HG03439 (cell line): Measurements from ENCODE around the gene ZFAND5.

Source experiments
- ATAC-seq: cut with Tn5 transposase; IDR thresholded peaks from one replicate; pipeline ENCODE4 v1.9.1; 2021; ENCODE audit warnings: mild to moderate bottlenecking, moderate library complexity; ENCODE audit not compliant: unreplicated experiment

Gene ZFAND5

DNA sequence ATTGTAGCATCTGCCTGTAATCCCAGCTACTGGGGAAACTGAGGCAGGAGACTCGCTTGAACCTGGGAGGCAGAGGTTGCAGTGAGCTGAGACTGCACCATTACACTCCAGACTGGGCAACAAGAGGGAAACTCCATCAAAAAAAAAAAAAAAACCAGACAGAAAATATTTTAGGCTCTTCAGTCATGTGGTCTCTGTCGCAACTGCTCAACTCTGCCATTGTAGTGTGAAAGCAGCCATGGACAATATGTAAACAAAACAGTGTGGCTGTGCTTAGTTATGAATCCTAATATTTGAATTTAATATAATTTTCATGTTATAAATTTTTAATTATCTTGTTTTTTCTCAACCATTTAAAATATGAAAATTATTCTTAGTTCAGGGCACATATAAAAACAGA is 38.4 kb downstream of the ZFAND5 start:
- no peak for ATAC-seq

DNA sequence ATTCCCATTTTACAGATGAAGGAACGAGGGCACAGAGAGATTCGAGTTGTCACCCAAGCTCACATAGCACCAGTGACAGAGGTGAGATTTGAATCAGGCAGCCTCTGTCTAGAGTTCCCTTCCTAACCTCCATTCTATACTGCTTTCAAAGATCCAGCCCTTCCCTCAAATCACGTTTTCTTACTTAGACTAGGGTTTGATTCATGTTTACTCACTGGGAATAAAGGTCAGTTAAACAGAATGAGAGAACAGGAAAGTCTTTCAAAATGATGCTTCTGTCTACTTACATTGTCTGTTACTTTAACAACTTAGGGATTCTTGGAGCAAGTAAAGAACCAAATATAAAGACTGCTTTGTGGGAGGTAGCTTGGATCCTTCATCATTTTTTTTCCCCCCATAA is 40.0 kb downstream of the ZFAND5 start:
- ATAC-seq = no peak

DNA sequence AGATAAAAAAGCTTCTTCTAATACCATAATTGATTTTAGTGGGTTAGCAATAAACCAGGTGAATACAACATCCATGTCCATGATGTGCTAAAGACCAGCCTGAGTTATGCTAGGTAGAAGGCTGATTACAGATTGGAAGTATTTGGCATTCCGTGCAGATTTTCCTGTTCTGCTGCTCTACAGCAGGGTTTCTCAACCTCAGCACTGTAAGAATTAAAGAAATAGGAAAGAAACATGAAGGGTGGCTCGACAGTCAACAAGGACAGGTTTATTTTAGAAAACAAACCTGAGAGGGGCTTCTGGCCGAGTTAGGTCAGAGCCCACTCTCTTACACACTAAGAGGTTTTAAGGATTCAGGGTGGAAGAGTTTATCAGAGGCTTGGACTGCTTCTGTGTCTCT is 42.3 kb downstream of the ZFAND5 start:
- no peak for ATAC-seq

- ATAC-seq = no peak
Measured at GRCh38 chr9:72322259-72322658, 42.7 kb downstream of the ZFAND5 start.

DNA sequence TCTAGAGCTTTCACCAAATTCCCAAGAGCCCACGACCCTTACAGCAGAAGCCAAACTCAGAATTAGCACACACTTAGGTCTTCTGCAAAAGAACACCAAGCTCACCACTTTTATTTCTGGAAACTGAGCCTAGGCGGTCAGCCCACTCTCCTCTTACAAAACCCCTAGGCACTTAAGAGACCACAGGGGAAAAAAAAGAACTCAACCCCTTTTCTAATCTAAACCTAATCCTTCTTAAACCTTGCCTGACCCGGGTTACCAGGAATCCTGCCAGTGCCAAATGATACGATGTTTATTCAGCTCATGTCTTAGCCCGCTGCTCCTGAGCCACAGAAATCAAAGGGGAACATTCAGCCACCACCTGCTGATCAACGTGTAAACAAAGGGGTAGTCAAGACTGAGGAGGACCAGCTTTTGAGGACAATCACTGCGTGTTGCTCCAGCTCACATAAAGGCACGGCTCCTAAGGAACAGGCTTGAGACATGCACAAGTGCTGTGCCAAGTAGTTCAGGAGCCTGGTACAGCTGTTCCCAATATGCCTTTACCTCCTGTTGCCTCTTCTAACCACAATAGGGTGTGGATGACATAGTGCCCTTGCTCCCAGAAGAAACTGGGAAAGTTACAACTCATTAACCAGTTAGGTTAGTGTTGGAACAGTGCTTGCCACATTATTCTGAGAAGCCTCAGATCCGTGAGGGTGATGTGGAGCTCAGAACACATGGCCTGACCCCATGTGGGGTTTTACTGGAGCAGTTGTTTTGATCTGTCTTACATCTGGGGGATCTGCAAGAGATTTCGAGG is 49.3 kb downstream of the ZFAND5 start:
- ATAC-seq = no peak

GRCh38 chr9:72315089-72315509 is 49.9 kb downstream of the ZFAND5 start:
- no peak for ATAC-seq

DNA sequence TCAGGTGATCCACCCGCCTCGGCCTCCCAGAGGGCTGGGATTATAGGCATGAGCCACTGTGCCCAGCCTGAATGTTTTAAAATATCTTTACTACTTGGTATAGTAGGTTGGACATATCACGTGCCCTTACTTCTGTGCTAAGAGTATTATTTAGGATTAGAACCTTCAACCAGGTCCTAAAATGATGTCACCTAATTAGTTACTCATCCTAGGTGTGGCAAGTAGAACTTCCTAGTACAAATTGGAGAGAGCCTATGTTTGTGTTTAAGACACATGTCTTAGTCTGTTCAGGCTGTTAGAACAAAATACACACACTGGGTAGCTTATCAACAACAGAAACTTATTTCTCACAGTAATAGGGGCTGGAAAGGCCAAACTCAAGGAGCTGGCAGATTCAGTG is 51.5 kb downstream of the ZFAND5 start:
- ATAC-seq = no peak

DNA sequence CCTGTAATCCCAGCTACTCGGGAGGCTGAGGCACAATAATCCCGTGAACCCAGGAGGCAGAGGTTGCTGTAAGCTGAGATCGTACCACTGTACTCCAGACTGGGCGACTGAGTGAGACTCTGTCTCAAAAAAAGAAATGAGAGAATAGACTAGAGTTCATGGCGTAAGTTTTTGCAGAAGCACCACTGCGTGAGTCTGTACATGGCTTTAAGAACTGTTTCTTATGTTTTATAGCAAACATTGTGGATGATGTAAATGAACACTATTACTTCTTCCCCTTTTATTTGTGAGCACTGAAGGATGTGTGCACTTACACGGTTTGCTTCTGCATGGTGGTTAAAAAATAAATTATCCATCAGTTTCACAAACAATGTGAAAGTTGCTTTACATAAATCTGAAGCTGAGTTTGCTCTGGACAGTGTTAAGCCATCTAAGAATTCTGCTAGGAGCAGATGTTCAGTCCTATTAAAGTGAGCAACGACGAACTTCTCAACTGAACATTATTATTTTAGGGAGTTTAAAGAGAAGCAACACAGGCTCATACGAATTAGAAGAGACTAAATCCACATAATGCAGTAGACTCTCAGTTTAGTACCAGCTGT is 52.5 kb downstream of the ZFAND5 start:
- no peak for ATAC-seq

GRCh38 chr9:72309364-72310133 is 55.5 kb downstream of the ZFAND5 start:
- ATAC-seq = no peak

DNA sequence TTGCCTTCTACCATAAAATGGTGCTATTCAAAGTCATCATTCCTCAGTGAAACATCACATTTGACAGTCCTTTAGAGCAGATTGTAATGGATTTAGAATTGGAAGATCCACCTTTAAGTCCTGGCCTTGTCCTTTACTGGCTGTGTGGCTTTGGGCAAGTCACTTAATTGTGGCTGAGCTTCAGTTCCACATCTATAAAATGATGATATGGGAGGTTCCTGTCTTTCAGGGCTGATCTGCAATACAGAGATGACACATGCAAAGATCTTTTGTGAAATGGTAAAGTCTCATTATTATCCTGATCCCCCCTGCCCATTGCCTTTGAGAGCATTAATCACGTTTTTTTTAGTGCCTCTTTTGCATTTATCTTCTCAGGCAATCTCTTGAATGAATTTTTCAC is 58.2 kb downstream of the ZFAND5 start:
- ATAC-seq = no peak

- no peak for ATAC-seq
Measured at GRCh38 chr9:72305707-72306106, 59.3 kb downstream of the ZFAND5 start.

- ATAC-seq = peak; percentile 67
Measured at GRCh38 chr9:72305102-72305546, 59.9 kb downstream of the ZFAND5 start.

GRCh38 chr9:72304538-72304937 is 60.5 kb downstream of the ZFAND5 start:
- no peak for ATAC-seq
